Neuronal stem cell (in vitro differentiated cells): ENCODE results near the gene ALOX12B. TPM values are rescaled to one million over a fixed set of nuclear protein-coding genes. Genes with fewer than 3 reads are reported as not detected.
A peak's percentile ranks its signal among the peaks of the same experiment; 100 is the strongest.

Experiments used
- DNase-seq: peaks from one replicate; pipeline ENCODE4 v3.0.0-alpha.2; 2013; ENCODE audit warnings: low spot score
- H2AFZ ChIP-seq: one replicate; pipeline ENCODE4 v1.6.1; 2013; ENCODE audit warnings: mild to moderate bottlenecking, low read length, inconsistent platforms
- H2AK5ac ChIP-seq: 2 replicates; pipeline ENCODE4 v1.6.1; 2013; ENCODE audit warnings: low read depth, mild to moderate bottlenecking, inconsistent platforms, low read length, moderate library complexity, mixed read lengths
- H2BK120ac ChIP-seq: 2 replicates; pipeline ENCODE4 v1.6.1; 2013; ENCODE audit warnings: low read depth, mild to moderate bottlenecking, inconsistent platforms, low read length, moderate library complexity, mixed read lengths
- H2BK12ac ChIP-seq: one replicate; pipeline ENCODE4 v1.6.1; 2013; ENCODE audit warnings: low read length, inconsistent platforms
- H2BK15ac ChIP-seq: 2 replicates; pipeline ENCODE4 v1.6.1; 2013; ENCODE audit warnings: mild to moderate bottlenecking, low read length, inconsistent platforms, mixed read lengths
- H2BK5ac ChIP-seq: one replicate; pipeline ENCODE4 v1.6.1; 2013; ENCODE audit warnings: inconsistent platforms, mild to moderate bottlenecking, low read length, moderate library complexity
- H3K14ac ChIP-seq: one replicate; pipeline ENCODE4 v1.6.1; 2013; ENCODE audit warnings: low read length, inconsistent platforms
- H3K18ac ChIP-seq: 2 replicates; pipeline ENCODE4 v1.6.1; 2013; ENCODE audit warnings: low read length, inconsistent platforms
- H3K23ac ChIP-seq: 2 replicates; pipeline ENCODE4 v1.6.1; 2013; ENCODE audit warnings: low read depth, mild to moderate bottlenecking, mixed read lengths, low read length, inconsistent platforms; ENCODE audit not compliant: poor library complexity
- H3K27ac ChIP-seq: replicated peaks from 3 replicates; pipeline ENCODE4 v1.5.1; 2013; ENCODE audit warnings: low read length, inconsistent platforms
- H3K27me3 ChIP-seq, 3 experiments: 2 replicates each; pipeline ENCODE4 v1.6.1; 2013; ENCODE audit warnings: low read length in 3 of 3, mild to moderate bottlenecking in 2 of 3, inconsistent platforms in 1 of 3, low read depth in 1 of 3, mixed read lengths in 1 of 3, moderate library complexity in 1 of 3; ENCODE audit not compliant: control insufficient read depth in 3 of 3, insufficient read depth in 3 of 3
- H3K36me3 ChIP-seq, 2 donors: replicated peaks in 1 of 2; 2 replicates each; pipeline ENCODE4 v1.6.1; 2013; ENCODE audit warnings: low read length in 2 of 2; ENCODE audit not compliant: control insufficient read depth in 2 of 2, insufficient read depth in 2 of 2
- H3K4ac ChIP-seq: 2 replicates; pipeline ENCODE4 v1.6.1; 2013; ENCODE audit warnings: inconsistent platforms, mild to moderate bottlenecking, low read length, moderate library complexity
- H3K4me1 ChIP-seq, 2 donors: 1 replicate in 1 of 2; 2 replicates in 1 of 2; pipeline ENCODE4 v1.6.1; 2013; ENCODE audit warnings: low read length in 2 of 2, low read depth in 1 of 2; ENCODE audit not compliant: control insufficient read depth in 2 of 2, insufficient read depth in 1 of 2
- H3K4me2 ChIP-seq: one replicate; pipeline ENCODE4 v1.6.1; 2013; ENCODE audit warnings: mild to moderate bottlenecking, low read length, inconsistent platforms; ENCODE audit not compliant: insufficient read depth, poor library complexity, severe bottlenecking
- H3K4me3 ChIP-seq, 2 donors: 2 replicates each; pipeline ENCODE4 v1.5.1; 2013; ENCODE audit warnings: low read length in 2 of 2, mild to moderate bottlenecking in 2 of 2, inconsistent platforms in 1 of 2, moderate library complexity in 1 of 2
- H3K79me1 ChIP-seq: one replicate; pipeline ENCODE4 v1.6.1; 2013; ENCODE audit warnings: low read depth, mild to moderate bottlenecking, inconsistent platforms, low read length, moderate library complexity
- H3K9ac ChIP-seq: one replicate; pipeline ENCODE4 v1.6.1; 2013; ENCODE audit warnings: mild to moderate bottlenecking, low read depth, low read length, inconsistent platforms; ENCODE audit not compliant: poor library complexity
- H3K9me3 ChIP-seq, 2 donors: replicated peaks in 1 of 2; 2 replicates each; pipeline versions ENCODE3 to v1.6.1; 2013; ENCODE audit warnings: low read length in 2 of 2, mild to moderate bottlenecking in 2 of 2, inconsistent platforms in 1 of 2, low read depth in 1 of 2, mixed read lengths in 1 of 2, moderate library complexity in 1 of 2; ENCODE audit not compliant: control insufficient read depth in 2 of 2, insufficient read depth in 1 of 2
- H4K8ac ChIP-seq: one replicate; pipeline ENCODE4 v1.6.1; 2013; ENCODE audit warnings: low read depth, mild to moderate bottlenecking, inconsistent platforms, low read length, moderate library complexity
- H4K91ac ChIP-seq: one replicate; pipeline ENCODE4 v1.6.1; 2013; ENCODE audit warnings: low read length, low read depth, mild to moderate bottlenecking, inconsistent platforms; ENCODE audit not compliant: poor library complexity
- WGBS, 2 donors: extraction: QIAGEN DNeasy Blood & Tissue Kit; methylation state at CpG; one replicate each; pipeline ENCODE4 v1.1.7; 2013; ENCODE audit warnings: missing lambda C conversion rate in 2 of 2, mixed read lengths in 1 of 2; ENCODE audit not compliant: insufficient read length in 2 of 2, insufficient replicate concordance in 1 of 2; ENCODE audit errors: extremely low coverage in 2 of 2; 5-methylcytosine and 5-hydroxymethylcytosine counted together
- polyA plus RNA-seq, 2 experiments: library from polyadenylated mRNA; stranded (reverse); fragments of 200-250 nt; gene quantifications; one replicate each; pipeline ENCODE4 v1.2.3, GENCODE V29; 2013

ALOX12B gene
- polyA plus RNA-seq (2013, experiment 1 of 2): 0.33 TPM
- polyA plus RNA-seq (2013, experiment 2 of 2): 0.29 TPM

- Histone ChIP-seq H3K9me3 (no peaks in the 10 kb centered on the region), H3K18ac (peak within 1 kb of the TSS; percentile 87), H3K36me3 (no peaks in the 10 kb centered on the region), H3K27ac (no peak within 1 kb of the TSS), H2BK120ac (no peak within 1 kb of the TSS), H2BK15ac (peak within 1 kb of the TSS; percentile 8), H3K79me1 (peaks cover 3% of the 10 kb centered on the region), H2AK5ac (peak within 1 kb of the TSS; percentile 11), H2BK12ac (peak within 1 kb of the TSS; percentile 54), H3K4me2 (no peak within 1 kb of the TSS), H3K23ac (no peak within 1 kb of the TSS), H2BK5ac (no peak within 1 kb of the TSS), H3K4me3 (no peak within 1 kb of the TSS), H3K4me1 (peaks cover 0 to 5% of the 10 kb centered on the region in 2 donors), H4K91ac (no peak within 1 kb of the TSS), H3K27me3 (peaks cover 0 to 65% (median 2%) of the 10 kb centered on the region in 3 experiments), H3K9ac (peak within 1 kb of the TSS; percentile 40), H4K8ac (peak within 1 kb of the TSS; percentile 10), H2AFZ (no peak within 1 kb of the TSS), H3K14ac (peak within 1 kb of the TSS; percentile 5), H3K4ac (no peak within 1 kb of the TSS)
- WGBS, 2 donors: no CpG with 5 or more reads among the region's 20 CpGs
- no peak for DNase-seq
These were observed at the start of gene ALOX12B for GRCh38 chr17:8087075-8087951. Gene ALOX12B (minus strand): TSS chr17:8087716. CDS start chr17:8087442, 274 bp downstream.

- H2BK12ac ChIP-seq: no peak overlapping the region
- peak overlapping the region; percentile 67 for H2BK15ac ChIP-seq
- H3K36me3 ChIP-seq: no peaks in the 10 kb centered on the region
- peak overlapping the region; percentile 69 for H3K27ac ChIP-seq
- no peak overlapping the region for H3K9ac ChIP-seq
- H3K4me1 ChIP-seq: peaks cover 0 to 11% of the 10 kb centered on the region in 2 donors
- no peak overlapping the region for H2BK120ac ChIP-seq
- DNase-seq: no peak
- no peak overlapping the region for H3K4me3 ChIP-seq
- peak overlapping the region; percentile 91 for H3K18ac ChIP-seq
- H4K8ac ChIP-seq: no peak overlapping the region
- H2BK5ac ChIP-seq: no peak overlapping the region
- peaks cover 0 to 7% (median 0%) of the 10 kb centered on the region in 3 experiments for H3K27me3 ChIP-seq
- no peak overlapping the region for H3K4me2 ChIP-seq
- H3K14ac ChIP-seq: no peak overlapping the region
- no peak overlapping the region for H4K91ac ChIP-seq
- no peak overlapping the region for H3K4ac ChIP-seq
- no peaks in the 10 kb centered on the region for H3K9me3 ChIP-seq
- H2AK5ac ChIP-seq: no peak overlapping the region
- peak overlapping the region; percentile 88 for H2AFZ ChIP-seq
- no peak overlapping the region for H3K23ac ChIP-seq
- WGBS, 2 donors: no CpG with 5 or more reads among the region's 4 CpGs
- H3K79me1 ChIP-seq: no peaks in the 10 kb centered on the region
These were observed 46.4 kb upstream of the ALOX12B start for GRCh38 chr17:8133941-8134340.

DNA sequence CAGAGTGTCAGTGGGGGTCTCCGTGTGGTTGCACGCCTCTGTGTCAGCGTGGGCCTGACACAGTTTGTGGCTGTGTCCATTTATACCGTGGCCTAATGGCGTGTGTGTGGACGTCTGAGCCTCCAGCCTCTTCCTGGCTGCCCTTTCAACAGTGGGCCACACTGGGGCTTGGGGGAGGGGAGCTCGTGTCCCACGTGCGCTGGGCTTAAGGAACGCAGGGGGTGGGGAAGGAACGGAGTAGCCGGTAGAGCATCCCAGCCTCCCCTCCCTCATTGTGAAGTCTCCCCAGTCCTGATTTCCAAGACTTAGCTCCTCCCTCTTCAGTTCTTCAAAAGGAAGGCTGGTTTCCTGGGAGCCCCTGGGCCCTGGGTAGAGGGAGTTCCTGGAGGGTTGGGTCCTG is 45.9 kb upstream of the ALOX12B start:
- peaks cover 0 to 9% (median 0%) of the 10 kb centered on the region in 3 experiments for H3K27me3 ChIP-seq
- no peak overlapping the region for H2AK5ac ChIP-seq
- H3K79me1 ChIP-seq: no peaks in the 10 kb centered on the region
- H3K9me3 ChIP-seq: no peaks in the 10 kb centered on the region
- DNase-seq: no peak
- H3K9ac ChIP-seq: no peak overlapping the region
- no peak overlapping the region for H4K91ac ChIP-seq
- no peaks in the 10 kb centered on the region for H3K36me3 ChIP-seq
- no peak overlapping the region for H3K4me2 ChIP-seq
- WGBS, 2 donors: no CpG with 5 or more reads among the region's 12 CpGs
- H2BK5ac ChIP-seq: no peak overlapping the region
- peak overlapping the region; percentile 18 for H2BK12ac ChIP-seq
- H3K18ac ChIP-seq: peak overlapping the region; percentile 66
- peak overlapping the region; percentile 53 for H4K8ac ChIP-seq
- peaks cover 0 to 13% of the 10 kb centered on the region in 2 donors for H3K4me1 ChIP-seq
- no peak overlapping the region for H3K14ac ChIP-seq
- no peak overlapping the region for H3K4ac ChIP-seq
- no peak overlapping the region for H2BK15ac ChIP-seq
- H2AFZ ChIP-seq: peak overlapping the region; percentile 88
- no peak overlapping the region for H3K23ac ChIP-seq
- no peak overlapping the region for H2BK120ac ChIP-seq
- peak overlapping the region; percentile 69 for H3K27ac ChIP-seq
- peak overlapping the region in 1 of 2 donors; percentile 1 for H3K4me3 ChIP-seq

DNA sequence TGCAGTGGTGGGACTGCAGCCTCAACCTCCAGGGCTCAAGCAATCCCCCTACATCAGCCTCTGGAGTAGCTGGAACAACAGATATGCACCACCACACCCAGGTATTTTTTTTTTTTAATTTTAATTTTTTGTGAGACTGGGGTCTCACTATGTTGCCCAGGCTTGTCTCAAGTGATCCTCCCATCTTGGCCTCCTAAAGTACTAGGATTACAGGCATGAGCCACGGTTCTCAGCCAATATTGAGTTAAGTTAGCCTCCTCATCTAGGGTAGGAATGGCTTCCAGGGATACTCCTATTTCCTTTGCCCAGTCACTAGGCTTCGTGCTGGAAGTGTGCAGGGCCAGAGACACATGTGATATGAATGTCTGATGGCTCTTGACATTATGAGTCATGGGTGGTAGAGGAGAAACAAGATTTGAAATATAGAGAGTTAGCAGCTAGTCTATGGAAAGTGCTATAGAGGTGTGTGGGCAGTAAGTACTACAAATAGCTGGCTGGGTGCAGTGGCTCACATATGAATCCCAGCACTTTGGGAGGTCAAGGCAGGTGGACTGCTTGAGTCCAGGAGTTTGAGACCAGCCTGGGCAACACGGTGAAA is 44.4 kb upstream of the ALOX12B start:
- no peak overlapping the region for H4K8ac ChIP-seq
- H3K14ac ChIP-seq: no peak overlapping the region
- DNase-seq: no peak
- H3K4ac ChIP-seq: no peak overlapping the region
- no peaks in the 10 kb centered on the region for H3K79me1 ChIP-seq
- WGBS, 2 donors: no CpG with 5 or more reads among the region's 3 CpGs
- no peak overlapping the region for H3K27ac ChIP-seq
- H2BK15ac ChIP-seq: no peak overlapping the region
- no peak overlapping the region for H3K4me2 ChIP-seq
- no peak overlapping the region for H2BK5ac ChIP-seq
- no peak overlapping the region for H3K9ac ChIP-seq
- no peaks in the 10 kb centered on the region for H3K36me3 ChIP-seq
- peaks cover 3 to 12% of the 10 kb centered on the region in 2 donors for H3K4me1 ChIP-seq
- no peak overlapping the region for H3K18ac ChIP-seq
- H4K91ac ChIP-seq: no peak overlapping the region
- no peak overlapping the region for H2BK12ac ChIP-seq
- no peak overlapping the region for H3K4me3 ChIP-seq
- no peak overlapping the region for H2AFZ ChIP-seq
- no peak overlapping the region for H2AK5ac ChIP-seq
- H2BK120ac ChIP-seq: no peak overlapping the region
- H3K9me3 ChIP-seq: no peaks in the 10 kb centered on the region
- H3K27me3 ChIP-seq: peaks cover 0 to 10% (median 0%) of the 10 kb centered on the region in 3 experiments
- H3K23ac ChIP-seq: no peak overlapping the region
